Measurements from ENCODE around the gene SLC27A6.
"Not testable (repeated sequence)": the region's sequence is repeated elsewhere in the genome, so short reads cannot be mapped to it uniquely, and the experiment has no call there.

The SLC27A6 gene

DNA sequence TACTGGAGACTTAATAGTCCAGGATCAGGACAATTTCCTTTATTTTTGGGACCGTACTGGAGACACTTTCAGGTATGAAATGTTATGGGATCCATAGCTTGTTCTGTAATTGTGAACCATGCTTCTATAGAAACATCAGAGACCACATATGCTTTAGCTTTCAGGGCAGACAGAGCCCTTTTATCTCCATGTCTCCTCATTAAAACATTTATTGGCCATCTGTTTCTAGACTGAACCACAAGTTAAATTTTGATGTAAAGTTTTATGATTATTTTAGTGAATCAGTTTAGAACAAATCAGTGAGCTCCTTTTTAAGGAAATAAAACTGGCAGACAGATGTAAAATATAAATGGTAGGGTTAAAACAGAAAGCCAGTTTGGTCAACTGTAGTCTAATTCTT, 62.0 kb downstream of the SLC27A6 start:
- no peaks in the 10 kb centered on the region for H3K9me3 ChIP-seq (replicated peaks in 1 of 11)

DNA sequence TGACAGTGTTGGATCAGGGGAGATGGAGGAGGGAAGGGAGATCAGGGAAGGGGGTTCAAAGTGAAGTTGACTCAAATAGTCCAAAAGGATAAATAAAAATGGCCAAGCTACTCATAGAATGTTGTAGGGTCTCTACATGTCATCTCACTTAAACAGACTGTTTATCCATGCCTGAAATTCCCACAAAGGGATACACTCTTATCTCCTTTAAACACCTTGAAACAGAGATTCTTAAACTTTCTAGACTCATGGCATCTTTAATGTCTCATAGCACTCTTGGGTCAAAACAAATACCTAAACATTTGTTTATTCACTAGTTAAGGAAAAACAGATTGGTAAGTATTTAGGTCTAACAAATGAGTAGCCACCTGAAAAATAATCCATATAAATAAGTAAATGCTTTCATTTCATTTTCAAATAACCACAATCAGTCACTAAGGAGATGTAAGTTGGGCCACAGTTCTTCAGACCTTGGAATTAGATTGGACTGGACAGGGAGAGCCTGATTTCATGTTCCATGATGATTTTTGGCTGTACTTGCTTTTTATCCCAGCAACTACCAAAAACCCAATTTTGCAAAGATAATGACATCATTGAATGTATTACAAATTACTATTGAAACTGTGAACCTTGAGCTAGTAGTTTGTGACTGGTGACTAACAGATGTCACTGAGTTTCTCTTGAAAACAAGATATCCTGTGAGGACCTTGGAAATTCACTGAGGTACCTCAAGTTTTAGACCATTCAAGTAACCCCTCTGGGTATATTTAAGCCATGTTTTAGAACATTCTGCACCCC, 66.8 kb downstream of the SLC27A6 start:
- Histone ChIP-seq H3K4me3 (no peak overlapping the region), H3K27me3 (no peaks in the 10 kb centered on the region), H3K4me1 (no peaks in the 10 kb centered on the region), H3K9me3 (replicated peaks in 1 of 11) (no peaks in the 10 kb centered on the region; a peak in 1 of 22 replicates), H3K9ac (no peak overlapping the region), H3K27ac (no peak overlapping the region), H3K36me3 (no peaks in the 10 kb centered on the region), H3K4me2 (no peak overlapping the region), H4K20me1 (no peaks in the 10 kb centered on the region)
- TF ChIP-seq Cebpa-rat (IDR thresholded peaks at IDR 0.05): no peak

More for the DNA sequence above, 62.0 kb downstream of the SLC27A6 start:
- Histone ChIP-seq H3K36me3 (no peaks in the 10 kb centered on the region), H4K20me1 (no peaks in the 10 kb centered on the region), H3K27ac (no peak overlapping the region), H3K9ac (no peak overlapping the region), H3K4me2 (no peak overlapping the region), H3K27me3 (no peaks in the 10 kb centered on the region), H3K4me1 (no peaks in the 10 kb centered on the region), H3K4me3 (no peak overlapping the region)
- TF ChIP-seq Cebpa-rat (IDR thresholded peaks at IDR 0.05): no peak

DNA sequence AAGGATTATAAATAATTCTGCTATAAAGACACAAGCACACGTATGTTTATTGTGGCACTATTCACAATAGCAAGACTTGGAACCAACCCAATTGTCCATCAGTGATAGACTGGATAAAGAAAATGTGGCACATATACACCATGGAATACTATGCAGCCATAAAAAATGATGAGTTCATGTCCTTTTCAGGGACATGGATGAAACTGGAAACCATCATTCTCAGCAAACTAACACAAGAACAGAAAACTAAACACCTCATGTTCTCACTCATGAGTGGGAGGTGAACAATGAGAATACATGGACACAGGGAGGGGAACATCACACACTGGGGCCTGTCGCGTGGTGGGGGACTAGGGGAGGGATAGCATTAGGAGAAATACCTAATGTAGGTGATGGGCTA, 71.0 kb downstream of the SLC27A6 start:
- not testable (repeated sequence) for H3K9ac ChIP-seq; H3K27me3 ChIP-seq; H3K36me3 ChIP-seq; H3K4me2 ChIP-seq; H4K20me1 ChIP-seq; H3K9me3 ChIP-seq (replicated peaks in 1 of 11); H3K4me1 ChIP-seq; H3K4me3 ChIP-seq; H3K27ac ChIP-seq

DNA sequence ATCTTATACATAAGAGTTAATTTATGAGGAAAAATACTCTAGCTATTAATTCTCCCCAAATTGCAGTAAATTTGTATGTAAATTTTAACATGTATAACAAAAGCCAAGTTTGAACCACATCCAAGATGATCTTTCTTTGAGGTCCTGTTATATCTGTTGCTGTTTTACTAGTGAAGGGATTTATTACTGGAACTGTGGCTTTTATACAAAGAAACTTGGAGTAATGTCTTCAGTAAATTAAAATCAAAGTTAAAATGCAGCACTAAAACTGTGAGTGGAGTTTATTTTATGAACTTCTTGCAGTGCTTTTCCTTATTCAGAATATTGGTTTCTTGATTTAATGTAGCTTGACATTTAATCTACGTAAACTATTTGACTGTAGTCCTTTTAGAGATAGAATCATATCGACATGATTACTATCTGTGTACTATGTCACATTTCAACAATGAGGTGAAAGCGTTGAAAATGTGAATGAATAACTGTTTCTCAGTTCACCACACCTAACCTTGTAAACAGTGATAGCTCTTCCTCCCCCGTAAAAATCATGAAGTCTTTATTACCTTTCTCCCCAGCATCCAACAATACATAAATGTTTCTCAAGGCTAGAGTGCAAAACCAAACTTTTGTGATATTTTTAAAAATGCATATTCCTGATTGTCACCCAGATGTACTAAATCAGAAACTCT, 76.1 kb downstream of the SLC27A6 start:
- H3K4me1 ChIP-seq: no peaks in the 10 kb centered on the region
- no peak overlapping the region for H3K4me3 ChIP-seq
- no peak for TF ChIP-seq Cebpa-rat (IDR thresholded peaks at IDR 0.05)
- no peaks in the 10 kb centered on the region for H3K36me3 ChIP-seq
- no peak overlapping the region for H3K4me2 ChIP-seq
- H3K27ac ChIP-seq: no peak overlapping the region
- H3K27me3 ChIP-seq: no peaks in the 10 kb centered on the region
- no peaks in the 10 kb centered on the region for H4K20me1 ChIP-seq
- H3K9ac ChIP-seq: no peak overlapping the region
- peaks cover 6 to 22% (median 16%) of the 10 kb centered on the region in 11 experiments; a peak in 18 of 22 replicates for H3K9me3 ChIP-seq (replicated peaks in 1 of 11)

DNA sequence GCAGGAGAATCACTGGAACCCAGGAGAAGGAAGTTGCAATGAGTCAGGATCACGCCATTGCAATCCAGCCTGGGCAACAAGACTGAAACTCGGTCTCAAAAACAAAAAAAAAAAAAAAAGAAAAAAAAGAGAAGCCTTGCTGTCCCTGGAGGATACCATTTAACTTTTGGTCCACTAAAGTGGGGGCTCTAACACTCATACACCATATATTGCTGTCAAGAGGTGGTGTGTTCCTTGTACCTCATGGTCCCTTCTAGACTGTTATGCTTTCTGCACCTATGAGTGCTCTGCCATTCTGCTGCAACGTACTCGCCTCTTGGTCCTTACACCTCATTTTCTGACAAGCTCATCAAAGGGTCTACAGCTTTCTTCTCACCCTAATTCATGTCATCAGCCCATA, 77.0 kb downstream of the SLC27A6 start:
- Histone ChIP-seq H3K4me3 (no peak overlapping the region), H3K9me3 (replicated peaks in 1 of 11) (peaks cover 6 to 22% (median 16%) of the 10 kb centered on the region in 11 experiments; a peak in 18 of 22 replicates), H3K27ac (no peak overlapping the region), H3K27me3 (no peaks in the 10 kb centered on the region), H3K4me1 (no peaks in the 10 kb centered on the region), H4K20me1 (no peaks in the 10 kb centered on the region), H3K9ac (no peak overlapping the region), H3K4me2 (no peak overlapping the region), H3K36me3 (no peaks in the 10 kb centered on the region)
- no peak for TF ChIP-seq Cebpa-rat (IDR thresholded peaks at IDR 0.05)

DNA sequence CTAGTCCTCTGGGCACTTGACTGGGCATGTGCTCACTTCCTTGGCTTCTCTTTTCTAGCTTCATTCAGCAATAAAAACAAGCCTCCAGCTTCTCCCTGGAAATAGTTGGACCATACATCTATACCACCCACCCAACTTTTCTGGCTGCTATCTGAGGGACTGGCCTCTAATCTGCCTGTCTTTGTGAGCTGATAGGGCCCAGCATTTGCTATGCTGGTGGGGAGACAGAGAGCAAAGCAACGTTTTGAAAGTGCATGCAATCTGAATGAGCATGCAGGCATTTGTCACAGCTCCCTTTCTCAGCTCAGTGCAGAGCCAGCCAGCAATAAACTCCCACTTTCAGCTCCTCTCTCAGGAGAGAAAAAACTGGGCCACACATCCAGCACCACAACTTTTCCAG, 78.6 kb downstream of the SLC27A6 start:
- H3K9me3 ChIP-seq (replicated peaks in 1 of 11): peaks cover 6 to 22% (median 16%) of the 10 kb centered on the region in 11 experiments; a peak in 18 of 22 replicates
- no peak overlapping the region for H3K4me3 ChIP-seq
- no peak overlapping the region for H3K9ac ChIP-seq
- H3K27ac ChIP-seq: no peak overlapping the region
- H3K4me1 ChIP-seq: no peaks in the 10 kb centered on the region
- H3K27me3 ChIP-seq: no peaks in the 10 kb centered on the region
- no peak for TF ChIP-seq Cebpa-rat (IDR thresholded peaks at IDR 0.05)
- no peak overlapping the region for H3K4me2 ChIP-seq
- H3K36me3 ChIP-seq: no peaks in the 10 kb centered on the region
- H4K20me1 ChIP-seq: no peaks in the 10 kb centered on the region

DNA sequence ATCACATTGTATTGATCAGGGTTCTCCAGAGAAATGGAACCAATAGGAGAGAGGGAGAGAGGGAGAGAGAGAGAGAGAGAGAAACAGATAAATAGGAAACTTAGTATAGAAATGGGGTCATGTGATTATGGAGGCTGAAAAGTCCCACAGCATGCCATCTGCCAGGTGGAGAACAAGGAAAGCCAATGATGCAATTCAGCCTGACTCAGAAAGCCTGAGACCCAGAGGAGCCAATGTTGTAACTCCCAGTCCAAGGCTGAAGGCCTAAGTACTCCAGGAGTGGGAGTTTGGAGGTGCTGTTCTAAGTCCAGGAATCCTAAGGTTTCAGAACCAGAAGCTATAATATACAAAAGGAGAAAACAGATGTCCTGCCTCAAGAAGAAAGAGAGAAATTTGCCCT, 80.9 kb downstream of the SLC27A6 start:
- H3K9ac ChIP-seq: no peak overlapping the region
- no peaks in the 10 kb centered on the region for H3K4me1 ChIP-seq
- no peak overlapping the region for H3K4me3 ChIP-seq
- H3K9me3 ChIP-seq (replicated peaks in 1 of 11): peaks cover 6 to 22% (median 16%) of the 10 kb centered on the region in 11 experiments; a peak in 18 of 22 replicates
- no peaks in the 10 kb centered on the region for H3K27me3 ChIP-seq
- no peak for TF ChIP-seq Cebpa-rat (IDR thresholded peaks at IDR 0.05)
- H3K4me2 ChIP-seq: no peak overlapping the region
- H3K27ac ChIP-seq: no peak overlapping the region
- H3K36me3 ChIP-seq: no peaks in the 10 kb centered on the region
- H4K20me1 ChIP-seq: no peaks in the 10 kb centered on the region

DNA sequence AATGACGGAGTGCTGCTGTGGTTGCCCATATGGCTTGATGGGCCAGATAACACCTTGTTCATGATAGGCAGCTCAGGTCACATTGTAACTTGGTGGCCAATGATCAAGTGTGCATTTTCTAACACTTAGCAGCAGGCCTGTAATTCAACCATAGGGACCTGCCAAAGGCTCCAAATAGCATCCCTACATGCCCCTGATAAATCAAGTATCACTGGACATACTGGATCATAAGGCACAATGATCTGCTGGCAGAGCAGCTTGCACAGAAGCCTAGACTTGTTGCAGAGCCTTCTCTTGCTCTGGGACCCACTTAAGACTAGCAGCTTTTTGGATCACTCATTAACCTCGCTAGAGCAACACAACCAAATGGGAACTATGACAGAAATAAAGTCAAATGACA, 83.2 kb downstream of the SLC27A6 start:
- no peak for TF ChIP-seq Cebpa-rat (IDR thresholded peaks at IDR 0.05)
- Histone ChIP-seq H3K4me2 (no peak overlapping the region), H3K4me3 (no peak overlapping the region), H3K36me3 (no peaks in the 10 kb centered on the region), H3K4me1 (no peaks in the 10 kb centered on the region), H3K27me3 (no peaks in the 10 kb centered on the region), H3K9me3 (replicated peaks in 1 of 11) (peaks cover 6 to 18% (median 14%) of the 10 kb centered on the region in 11 experiments; a peak in 18 of 22 replicates), H3K27ac (no peak overlapping the region), H4K20me1 (no peaks in the 10 kb centered on the region), H3K9ac (no peak overlapping the region)

DNA sequence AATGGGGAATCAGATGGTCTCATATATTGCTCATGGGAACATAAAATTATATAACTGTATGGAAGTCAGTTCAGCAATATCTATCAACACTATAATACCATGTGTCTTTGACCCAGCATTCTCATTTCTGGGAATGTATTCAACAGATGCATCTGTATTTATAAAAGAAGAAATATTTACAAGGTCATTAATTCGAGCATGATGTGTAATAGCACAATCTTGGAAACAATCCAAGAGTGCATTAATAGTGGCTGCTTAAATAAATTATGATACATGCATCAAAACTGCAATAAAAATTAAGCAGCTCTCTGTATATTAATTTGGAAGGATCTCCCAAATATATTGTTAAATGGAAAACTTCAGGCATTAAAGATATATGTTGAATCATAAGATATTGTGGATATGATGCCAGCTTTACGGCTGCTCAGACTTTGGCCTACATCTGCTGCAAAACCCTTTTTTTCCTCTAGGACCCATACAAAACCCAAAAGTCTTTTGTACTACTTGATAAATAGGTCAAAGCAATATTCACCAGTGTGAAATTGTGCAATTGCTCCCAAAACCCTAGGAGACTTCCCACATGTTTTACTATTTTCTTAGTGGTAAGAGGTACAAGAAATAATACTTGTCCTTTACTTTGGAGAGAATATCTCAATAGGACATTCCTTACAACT, 84.0 kb downstream of the SLC27A6 start:
- no peak overlapping the region for H3K4me2 ChIP-seq
- TF ChIP-seq Cebpa-rat (IDR thresholded peaks at IDR 0.05): no peak

More for the DNA sequence above, 84.0 kb downstream of the SLC27A6 start:
- Histone ChIP-seq H3K4me1 (no peaks in the 10 kb centered on the region), H3K27ac (no peak overlapping the region), H3K9ac (no peak overlapping the region), H3K4me3 (no peak overlapping the region), H4K20me1 (no peaks in the 10 kb centered on the region), H3K36me3 (no peaks in the 10 kb centered on the region), H3K27me3 (no peaks in the 10 kb centered on the region), H3K9me3 (replicated peaks in 1 of 11) (peaks cover 2 to 10% (median 8%) of the 10 kb centered on the region in 11 experiments; a peak in 17 of 22 replicates)
